ENCODE measurements around the gene MSI2. TPM values are rescaled to one million over a fixed set of nuclear protein-coding genes. Genes with fewer than 3 reads are reported as not detected.

The MSI2 gene
- total RNA-seq, 4 donors from 2014 or later = 9.9 to 18.5 (median 13.8) TPM

DNA sequence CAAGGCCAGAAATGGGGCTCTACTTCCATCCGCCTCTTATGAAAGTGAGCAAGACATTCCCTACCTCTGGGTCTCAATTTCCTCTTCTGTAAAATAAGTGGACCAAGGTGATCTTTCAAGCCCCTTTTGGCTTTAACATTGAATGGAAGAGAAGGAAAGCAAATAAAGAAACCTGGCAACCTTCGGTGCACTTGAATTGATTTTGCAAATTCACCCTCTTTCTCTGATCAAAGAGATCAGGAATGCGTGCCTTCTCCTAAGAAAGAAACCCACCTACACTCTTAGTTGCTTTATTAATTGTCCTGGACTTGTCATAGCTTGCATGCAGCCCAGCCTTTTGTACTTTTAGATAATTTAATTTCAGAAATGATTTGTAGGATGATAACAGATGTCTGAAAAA, 3.0 kb downstream of the MSI2 start:
- intact Hi-C loops (cut with DNase I; ENCODE audit: low total_unique reads) = no loop called here
- TF ChIP-seq, protein P1, sequence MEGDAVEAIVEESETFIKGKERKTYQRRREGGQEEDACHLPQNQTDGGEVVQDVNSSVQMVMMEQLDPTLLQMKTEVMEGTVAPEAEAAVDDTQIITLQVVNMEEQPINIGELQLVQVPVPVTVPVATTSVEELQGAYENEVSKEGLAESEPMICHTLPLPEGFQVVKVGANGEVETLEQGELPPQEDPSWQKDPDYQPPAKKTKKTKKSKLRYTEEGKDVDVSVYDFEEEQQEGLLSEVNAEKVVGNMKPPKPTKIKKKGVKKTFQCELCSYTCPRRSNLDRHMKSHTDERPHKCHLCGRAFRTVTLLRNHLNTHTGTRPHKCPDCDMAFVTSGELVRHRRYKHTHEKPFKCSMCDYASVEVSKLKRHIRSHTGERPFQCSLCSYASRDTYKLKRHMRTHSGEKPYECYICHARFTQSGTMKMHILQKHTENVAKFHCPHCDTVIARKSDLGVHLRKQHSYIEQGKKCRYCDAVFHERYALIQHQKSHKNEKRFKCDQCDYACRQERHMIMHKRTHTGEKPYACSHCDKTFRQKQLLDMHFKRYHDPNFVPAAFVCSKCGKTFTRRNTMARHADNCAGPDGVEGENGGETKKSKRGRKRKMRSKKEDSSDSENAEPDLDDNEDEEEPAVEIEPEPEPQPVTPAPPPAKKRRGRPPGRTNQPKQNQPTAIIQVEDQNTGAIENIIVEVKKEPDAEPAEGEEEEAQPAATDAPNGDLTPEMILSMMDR (IDR thresholded peaks at IDR 0.05) = no peak
- TF ChIP-seq POLR2A (IDR thresholded peaks at IDR 0.05) = no peak
- DNase-seq (ENCODE audit: low spot score in 2 of 2) = no peak
- WGBS, 2 donors = 76 to 83% methylated on average over 3 of the region's 3 CpGs
- H3K4me3 ChIP-seq (ENCODE audit: low read depth, poor library complexity, severe bottlenecking) = no peak overlapping the region

DNA sequence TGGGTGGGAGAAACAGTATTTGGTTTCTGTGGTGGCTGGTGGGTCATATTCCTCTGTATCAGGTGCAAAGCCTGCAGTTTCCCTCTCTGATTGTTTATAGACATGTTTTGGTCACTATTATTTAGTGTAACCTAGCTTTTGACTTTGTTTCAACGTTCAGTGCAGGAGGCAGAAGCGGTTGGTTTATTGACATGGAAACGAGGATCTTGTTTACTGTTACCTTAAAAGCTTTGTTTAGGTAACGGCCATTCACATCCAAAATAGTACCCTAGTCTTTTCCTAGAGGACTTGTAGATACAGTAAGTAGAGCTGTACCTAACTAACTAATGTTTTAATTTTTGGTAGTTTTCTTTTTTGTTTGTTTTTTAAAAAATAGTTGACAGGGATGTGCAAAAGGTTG, 3.5 kb downstream of the MSI2 start:
- 65 to 76% methylated on average over 4 of the region's 4 CpGs for WGBS, 2 donors
- H3K4me3 ChIP-seq (ENCODE audit: low read depth, poor library complexity, severe bottlenecking) = no peak overlapping the region
- no peak for DNase-seq (ENCODE audit: low spot score in 2 of 2)
- intact Hi-C loops (cut with DNase I; ENCODE audit: low total_unique reads) = loop anchor here (2.0 kb wide), 1 partner anchor 15 kb away; no protein-coding TSS in a partner anchor
- no peak for TF ChIP-seq POLR2A (IDR thresholded peaks at IDR 0.05)
- TF ChIP-seq, protein P1 (IDR thresholded peaks at IDR 0.05) = no peak

DNA sequence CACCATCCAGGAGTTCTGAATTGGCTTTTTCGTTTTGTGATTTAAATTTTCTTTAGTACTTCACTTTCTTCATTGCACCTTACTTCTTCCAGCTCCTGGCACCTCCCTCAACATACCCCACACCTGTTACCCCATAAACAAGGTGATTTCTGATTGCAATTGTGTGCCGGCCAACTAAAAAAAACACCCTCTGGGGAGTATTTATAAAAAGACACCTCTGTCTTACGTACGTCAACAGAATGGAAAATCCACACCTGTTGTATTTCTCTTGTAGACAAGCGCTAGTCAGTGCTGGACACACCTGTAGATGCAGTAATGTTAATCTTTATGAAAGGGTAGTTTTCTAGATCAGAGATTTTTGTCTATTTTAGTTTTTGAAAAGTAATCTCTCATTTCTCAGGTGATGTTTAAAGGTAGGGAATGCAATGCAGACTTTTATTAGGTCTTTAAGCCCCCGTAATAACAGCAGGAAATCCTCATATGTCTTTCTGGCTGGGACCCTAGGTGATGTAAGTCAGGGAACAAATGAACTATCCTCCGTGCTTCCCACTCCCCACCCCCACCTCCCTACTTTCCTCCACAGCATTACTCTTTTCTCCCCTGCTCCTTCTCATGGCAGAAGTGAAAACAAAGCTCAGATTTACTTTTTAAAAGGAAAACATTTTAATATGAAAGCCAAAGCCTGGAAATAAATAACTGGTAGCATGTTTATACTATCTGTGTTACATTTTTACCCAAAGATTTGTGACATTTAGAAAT, 4.2 kb downstream of the MSI2 start:
- intact Hi-C loops (cut with DNase I; ENCODE audit: low total_unique reads) = loop anchor here (2.0 kb wide), 1 partner anchor 16 kb away; no protein-coding TSS in a partner anchor
- TF ChIP-seq POLR2A (IDR thresholded peaks at IDR 0.05) = no peak
- TF ChIP-seq, protein P1 (IDR thresholded peaks at IDR 0.05) = no peak
- no peak overlapping the region for H3K4me3 ChIP-seq (ENCODE audit: low read depth, poor library complexity, severe bottlenecking)
- WGBS, 2 donors = 87 to 89% methylated on average over 7 of the region's 7 CpGs
- no peak for DNase-seq (ENCODE audit: low spot score in 2 of 2)

DNA sequence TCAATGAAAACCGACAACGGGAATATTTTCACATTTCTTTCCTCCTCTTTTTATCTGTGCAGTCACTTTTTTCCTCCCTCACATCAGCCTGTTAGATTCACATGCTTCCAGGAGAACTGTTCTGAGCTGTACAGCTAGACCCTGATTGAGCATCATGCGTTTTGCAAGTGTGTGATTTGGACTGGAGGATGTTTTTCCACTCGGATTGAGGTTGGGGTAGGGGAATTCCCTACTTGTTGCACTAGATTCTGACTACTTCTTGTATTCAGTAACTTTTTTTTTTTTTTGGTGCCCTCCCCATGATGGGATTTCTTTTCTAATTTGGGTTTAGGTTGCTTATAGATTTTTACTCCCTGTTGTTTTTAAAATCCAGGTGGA, 4.8 kb downstream of the MSI2 start:
- no peak for DNase-seq (ENCODE audit: low spot score in 2 of 2)
- no peak overlapping the region for H3K4me3 ChIP-seq (ENCODE audit: low read depth, poor library complexity, severe bottlenecking)
- TF ChIP-seq, protein P1 (IDR thresholded peaks at IDR 0.05) = no peak
- no peak for TF ChIP-seq POLR2A (IDR thresholded peaks at IDR 0.05)
- WGBS, 2 donors = 80 to 81% methylated on average over 4 of the region's 4 CpGs
- intact Hi-C loops (cut with DNase I; ENCODE audit: low total_unique reads) = loop anchor here (2.0 kb wide), 1 partner anchor 16 kb away; no protein-coding TSS in a partner anchor

DNA sequence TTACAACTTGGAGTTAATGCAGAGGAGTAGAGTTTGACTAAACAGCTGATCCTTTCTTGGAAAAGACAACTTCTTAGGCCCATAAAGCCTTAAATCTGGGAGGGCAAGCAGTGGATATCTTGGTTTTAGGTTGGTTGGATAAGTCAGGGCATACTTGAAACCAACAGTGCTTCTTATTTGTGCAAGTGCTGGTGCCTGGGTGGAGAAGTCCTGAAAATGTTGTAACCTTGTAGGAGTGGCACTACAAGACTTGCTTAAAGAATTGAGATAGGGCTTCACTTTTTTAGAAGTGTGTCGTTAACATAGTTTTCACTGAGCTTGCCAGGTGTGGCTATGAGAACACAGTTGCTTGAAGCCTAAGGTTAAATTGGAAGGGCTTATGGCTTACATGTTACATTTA, 6.2 kb downstream of the MSI2 start:
- H3K4me3 ChIP-seq (ENCODE audit: low read depth, poor library complexity, severe bottlenecking) = no peak overlapping the region
- intact Hi-C loops (cut with DNase I; ENCODE audit: low total_unique reads) = no loop called here
- DNase-seq (ENCODE audit: low spot score in 2 of 2) = no peak
- 75 to 88% methylated on average over 1 of the region's 1 CpG for WGBS, 2 donors
- TF ChIP-seq, protein P1 (IDR thresholded peaks at IDR 0.05) = no peak
- no peak for TF ChIP-seq POLR2A (IDR thresholded peaks at IDR 0.05)
